Esophagus muscularis mucosa (tissue), 4 donors: Measurements from ENCODE around the gene SLC6A3. TPM values are rescaled to one million over a fixed set of nuclear protein-coding genes. Genes with fewer than 3 reads are reported as not detected.
A peak's percentile ranks its signal among the peaks of the same experiment; 100 is the strongest.
"Not testable (repeated sequence)": the region's sequence is repeated elsewhere in the genome, so short reads cannot be mapped to it uniquely, and the experiment has no call there.

Source experiments
- DNase-seq: peaks from one replicate; pipeline ENCODE4 v3.0.0-alpha.2; 2017; ENCODE audit errors: extremely low spot score
- H3K27ac ChIP-seq, 4 donors: fragments of 200-600 bp; sonication (generic); replicated peaks in 1 of 4; 1 replicate in 3 of 4; 2 replicates in 1 of 4; pipeline ENCODE4 v1.5.1; 2016 to 2019; ENCODE audit warnings: mild to moderate bottlenecking in 1 of 4
- H3K27me3 ChIP-seq, 4 donors: fragments of 200-600 bp; sonication (generic); one replicate each; pipeline versions ENCODE4 v1.5.1 to v1.6.0; 2016 to 2019
- H3K36me3 ChIP-seq, 4 donors: fragments of 200-600 bp; sonication (generic); one replicate each; pipeline ENCODE4 v1.5.1; 2016 to 2019
- H3K4me1 ChIP-seq, 4 donors: fragments of 200-600 bp; sonication (generic); one replicate each; pipeline ENCODE4 v1.5.1; 2016 to 2019
- H3K4me3 ChIP-seq, 4 donors: fragments of 200-600 bp; sonication (generic); 1 replicate in 2 of 4; 2 replicates in 2 of 4; pipeline ENCODE4 v1.5.1; 2016 to 2019; ENCODE audit warnings: mild to moderate bottlenecking in 4 of 4, moderate library complexity in 1 of 4
- H3K9me3 ChIP-seq, 4 donors: fragments of 200-600 bp; sonication (generic); 1 replicate in 3 of 4; 2 replicates in 1 of 4; pipeline ENCODE4 v1.5.1; 2016 to 2019
- CTCF ChIP-seq, 3 experiments: fragments of 200-600 bp in 2 of 3; fragments of 450-650 bp in 1 of 3; sonication (generic) in 2 of 3; IDR thresholded peaks; one replicate each; pipeline ENCODE4 v1.5.1; 2017 to 2019; ENCODE audit warnings: antibody characterized with exemption in 3 of 3, mild to moderate bottlenecking in 2 of 3, moderate library complexity in 1 of 3
- EP300 ChIP-seq: sonication (generic); formaldehyde crosslinking; IDR thresholded peaks from one replicate; pipeline ENCODE4 v1.6.1; 2017; ENCODE audit warnings: antibody characterized with exemption
- POLR2A ChIP-seq: fragments of 450-650 bp; IDR thresholded peaks from one replicate; pipeline ENCODE4 v1.6.1; 2017; ENCODE audit warnings: antibody characterized with exemption, moderate library complexity, mild to moderate bottlenecking, low read depth
- POLR2AphosphoS5 ChIP-seq, 2 donors: sonication (generic); formaldehyde crosslinking; IDR thresholded peaks; one replicate each; pipeline ENCODE4 v1.6.1; 2017; ENCODE audit warnings: antibody characterized with exemption in 2 of 2
- WGBS: methylation state at CpG from one replicate; pipeline ENCODE4 v1.1.5; 2018; 5-methylcytosine and 5-hydroxymethylcytosine counted together
- intact Hi-C: fragments of 100-400 bp; cut with DNase I; formaldehyde crosslinking; loops from one replicate; pipeline ENCODE4 v1.15.1; 2023
- total RNA-seq, 4 donors: library from RNA; depleted of rRNA; stranded (reverse); fragments of >200 nt; gene quantifications; one replicate each; pipeline versions ENCODE4 v1.1.0 to v1.2.1, GENCODE V29; 2016

Gene SLC6A3
- total RNA-seq, 4 donors from 2014 or later = 0.06 TPM; not detected in 3

GRCh38 chr5:1476181-1476966, 31.1 kb upstream of the SLC6A3 start:
- TF ChIP-seq CTCF (IDR thresholded peaks at IDR 0.05) (no peak), POLR2A (no peak), EP300 (no peak), POLR2AphosphoS5 (IDR thresholded peaks at IDR 0.05) (no peak)
- H3K4me1 ChIP-seq = peaks cover 0 to 8% (median 4%) of the 10 kb centered on the region in 4 donors
- peaks cover 21 to 77% (median 55%) of the 10 kb centered on the region in 4 donors for H3K36me3 ChIP-seq
- DNase-seq = no peak
- H3K9me3 ChIP-seq = no peaks in the 10 kb centered on the region
- no peaks in the 10 kb centered on the region for H3K27me3 ChIP-seq
- peak overlapping the region in 1 of 4 donors; percentile 45 for H3K27ac ChIP-seq
- intact Hi-C loops = loop anchor here (5.0 kb wide), 1 partner anchor 166 kb away; no protein-coding TSS in a partner anchor
- no peak overlapping the region for H3K4me3 ChIP-seq
- WGBS = 85% methylated on average over 22 of the region's 28 CpGs

GRCh38 chr5:1475544-1475900, 30.3 kb upstream of the SLC6A3 start:
- not testable (repeated sequence) for H3K27me3 ChIP-seq, DNase-seq, H3K27ac ChIP-seq, H3K4me1 ChIP-seq, H3K4me3 ChIP-seq, H3K9me3 ChIP-seq
- intact Hi-C loops = loop anchor here (5.0 kb wide), 1 partner anchor 167 kb away; no protein-coding TSS in a partner anchor
- WGBS = 82% methylated on average over 16 of the region's 17 CpGs
- peaks cover 21 to 79% (median 59%) of the 10 kb centered on the region in 4 donors for H3K36me3 ChIP-seq

- Histone ChIP-seq H3K27ac (no peak overlapping the region), H3K9me3 (no peaks in the 10 kb centered on the region), H3K27me3 (no peaks in the 10 kb centered on the region), H3K4me1 (peaks cover 0 to 5% (median 4%) of the 10 kb centered on the region in 4 donors), H3K36me3 (peaks cover 21 to 84% (median 63%) of the 10 kb centered on the region in 4 donors), H3K4me3 (no peak overlapping the region)
- TF ChIP-seq EP300 = no peak
- no peak for TF ChIP-seq POLR2A
- TF ChIP-seq CTCF (IDR thresholded peaks at IDR 0.05) = no peak
- TF ChIP-seq POLR2AphosphoS5 (IDR thresholded peaks at IDR 0.05) = no peak
- WGBS = 89% methylated on average over 16 of the region's 24 CpGs
- intact Hi-C loops = loop anchor here (5.0 kb wide), 1 partner anchor 167 kb away; no protein-coding TSS in a partner anchor
- no peak for DNase-seq
These were observed 29.8 kb upstream of the SLC6A3 start for GRCh38 chr5:1474866-1475543.

- no peak for DNase-seq
- peaks cover 20 to 91% (median 63%) of the 10 kb centered on the region in 4 donors for H3K36me3 ChIP-seq
- H3K4me3 ChIP-seq = no peak overlapping the region
- 95% methylated on average over 4 of the region's 21 CpGs for WGBS
- intact Hi-C loops = no loop called here
- H3K27ac ChIP-seq = no peak overlapping the region
- TF ChIP-seq CTCF (IDR thresholded peaks at IDR 0.05) (no peak), POLR2A (no peak), POLR2AphosphoS5 (IDR thresholded peaks at IDR 0.05) (no peak), EP300 (no peak)
- peaks cover 0 to 3% (median 0%) of the 10 kb centered on the region in 4 donors for H3K4me1 ChIP-seq
- H3K9me3 ChIP-seq = no peaks in the 10 kb centered on the region
- H3K27me3 ChIP-seq = no peaks in the 10 kb centered on the region
These were observed 29.1 kb upstream of the SLC6A3 start for GRCh38 chr5:1474183-1474839.

GRCh38 chr5:1473746-1474145, 28.5 kb upstream of the SLC6A3 start:
- no peaks in the 10 kb centered on the region for H3K9me3 ChIP-seq
- intact Hi-C loops = no loop called here
- 88% methylated on average over 12 of the region's 12 CpGs for WGBS
- H3K4me3 ChIP-seq = no peak overlapping the region
- no peaks in the 10 kb centered on the region for H3K4me1 ChIP-seq
- H3K27ac ChIP-seq = no peak overlapping the region
- no peaks in the 10 kb centered on the region for H3K27me3 ChIP-seq
- no peak for DNase-seq
- peaks cover 14 to 92% (median 64%) of the 10 kb centered on the region in 4 donors for H3K36me3 ChIP-seq
- TF ChIP-seq CTCF (IDR thresholded peaks at IDR 0.05) (no peak), POLR2AphosphoS5 (IDR thresholded peaks at IDR 0.05) (no peak), POLR2A (no peak), EP300 (no peak)
